Tracheal epithelial cell (primary cell): Measurements from ENCODE around the gene SSPN. TPM values are rescaled to one million over a fixed set of nuclear protein-coding genes. Genes with fewer than 3 reads are reported as not detected.

Experiments used
- total RNA-seq: library from RNA; depleted of rRNA; stranded (reverse); fragments of >200 nt; gene quantifications from 2 replicates; pipeline ENCODE4 v1.2.1, GENCODE V29; 2014

SSPN gene
- total RNA-seq = 1.5 and 3.4 TPM in 2 replicates

DNA sequence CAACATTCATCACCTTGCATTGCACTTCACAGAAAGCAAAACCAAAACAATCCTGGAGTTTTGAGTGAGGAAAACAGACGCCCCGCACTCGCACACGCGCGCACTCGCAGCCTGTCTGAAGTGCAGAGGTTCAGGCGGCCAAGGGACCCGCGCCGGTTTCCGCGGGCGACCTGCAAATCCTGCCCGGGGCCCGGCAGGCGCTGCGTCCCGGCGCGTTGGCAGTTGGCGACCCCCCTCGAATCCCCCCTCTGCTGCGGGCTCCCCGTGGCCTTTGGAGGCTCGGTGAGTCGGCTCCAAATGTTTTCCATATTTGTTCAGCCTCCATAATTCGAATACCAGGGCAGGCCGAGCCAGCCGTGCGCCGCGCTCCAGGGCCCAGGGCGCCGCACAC is at the start of gene SSPN:
Gene SSPN (plus strand): TSS at position 324 of the 391 bp plus-strand sequence. CDS start 100 bp downstream, outside the sequence.

Other genes starting within 250 kb of the SSPN start
- gene RASSF8, start 236.9 kb upstream of the SSPN start, total RNA-seq = 15.6 and 17.4 TPM in 2 replicates
- under 0.01 and 0.72 TPM in 2 replicates for gene BHLHE41, start 70.5 kb upstream of the SSPN start, total RNA-seq